Pericardium fibroblast (primary cell): ENCODE measurements around the gene USP24. TPM values are rescaled to one million over a fixed set of nuclear protein-coding genes. Genes with fewer than 3 reads are reported as not detected.

Experiments used
- total RNA-seq: library from RNA; depleted of rRNA; stranded (reverse); fragments of >200 nt; gene quantifications from 2 replicates; pipeline ENCODE4 v1.2.3, GENCODE V29; 2015

The USP24 gene, protein sequence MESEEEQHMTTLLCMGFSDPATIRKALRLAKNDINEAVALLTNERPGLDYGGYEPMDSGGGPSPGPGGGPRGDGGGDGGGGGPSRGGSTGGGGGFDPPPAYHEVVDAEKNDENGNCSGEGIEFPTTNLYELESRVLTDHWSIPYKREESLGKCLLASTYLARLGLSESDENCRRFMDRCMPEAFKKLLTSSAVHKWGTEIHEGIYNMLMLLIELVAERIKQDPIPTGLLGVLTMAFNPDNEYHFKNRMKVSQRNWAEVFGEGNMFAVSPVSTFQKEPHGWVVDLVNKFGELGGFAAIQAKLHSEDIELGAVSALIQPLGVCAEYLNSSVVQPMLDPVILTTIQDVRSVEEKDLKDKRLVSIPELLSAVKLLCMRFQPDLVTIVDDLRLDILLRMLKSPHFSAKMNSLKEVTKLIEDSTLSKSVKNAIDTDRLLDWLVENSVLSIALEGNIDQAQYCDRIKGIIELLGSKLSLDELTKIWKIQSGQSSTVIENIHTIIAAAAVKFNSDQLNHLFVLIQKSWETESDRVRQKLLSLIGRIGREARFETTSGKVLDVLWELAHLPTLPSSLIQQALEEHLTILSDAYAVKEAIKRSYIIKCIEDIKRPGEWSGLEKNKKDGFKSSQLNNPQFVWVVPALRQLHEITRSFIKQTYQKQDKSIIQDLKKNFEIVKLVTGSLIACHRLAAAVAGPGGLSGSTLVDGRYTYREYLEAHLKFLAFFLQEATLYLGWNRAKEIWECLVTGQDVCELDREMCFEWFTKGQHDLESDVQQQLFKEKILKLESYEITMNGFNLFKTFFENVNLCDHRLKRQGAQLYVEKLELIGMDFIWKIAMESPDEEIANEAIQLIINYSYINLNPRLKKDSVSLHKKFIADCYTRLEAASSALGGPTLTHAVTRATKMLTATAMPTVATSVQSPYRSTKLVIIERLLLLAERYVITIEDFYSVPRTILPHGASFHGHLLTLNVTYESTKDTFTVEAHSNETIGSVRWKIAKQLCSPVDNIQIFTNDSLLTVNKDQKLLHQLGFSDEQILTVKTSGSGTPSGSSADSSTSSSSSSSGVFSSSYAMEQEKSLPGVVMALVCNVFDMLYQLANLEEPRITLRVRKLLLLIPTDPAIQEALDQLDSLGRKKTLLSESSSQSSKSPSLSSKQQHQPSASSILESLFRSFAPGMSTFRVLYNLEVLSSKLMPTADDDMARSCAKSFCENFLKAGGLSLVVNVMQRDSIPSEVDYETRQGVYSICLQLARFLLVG (N-terminal part only)
- total RNA-seq: 11.2 and 12.3 TPM in 2 replicates

GRCh38 chr1:55215194-55216021, at the start of gene USP24:
TSS of gene USP24 (minus strand) at chr1:55215364. CDS start at chr1:55215113, 251 bp downstream.

DNA sequence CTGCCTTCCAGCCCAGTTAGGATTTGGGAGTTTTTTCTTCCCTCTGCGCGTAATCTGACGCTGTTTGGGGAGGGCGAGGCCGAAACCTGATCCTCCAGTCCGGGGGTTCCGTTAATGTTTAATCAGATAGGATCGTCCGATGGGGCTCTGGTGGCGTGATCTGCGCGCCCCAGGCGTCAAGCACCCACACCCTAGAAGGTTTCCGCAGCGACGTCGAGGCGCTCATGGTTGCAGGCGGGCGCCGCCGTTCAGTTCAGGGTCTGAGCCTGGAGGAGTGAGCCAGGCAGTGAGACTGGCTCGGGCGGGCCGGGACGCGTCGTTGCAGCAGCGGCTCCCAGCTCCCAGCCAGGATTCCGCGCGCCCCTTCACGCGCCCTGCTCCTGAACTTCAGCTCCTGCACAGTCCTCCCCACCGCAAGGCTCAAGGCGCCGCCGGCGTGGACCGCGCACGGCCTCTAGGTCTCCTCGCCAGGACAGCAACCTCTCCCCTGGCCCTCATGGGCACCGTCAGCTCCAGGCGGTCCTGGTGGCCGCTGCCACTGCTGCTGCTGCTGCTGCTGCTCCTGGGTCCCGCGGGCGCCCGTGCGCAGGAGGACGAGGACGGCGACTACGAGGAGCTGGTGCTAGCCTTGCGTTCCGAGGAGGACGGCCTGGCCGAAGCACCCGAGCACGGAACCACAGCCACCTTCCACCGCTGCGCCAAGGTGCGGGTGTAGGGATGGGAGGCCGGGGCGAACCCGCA, 175.7 kb downstream of the USP24 start, which contains the start of gene PCSK9:
Gene PCSK9 (plus strand): TSS at position 207 of the 741 bp plus-strand sequence. CDS start 290 bp downstream, at position 497.

Other genes with a start within 250 kb of the USP24 start
- gene TMEM61, start 234.7 kb downstream of the USP24 start, total RNA-seq: 1.1 TPM in 1 of 2 replicates, not detected in the other
- gene BSND, start 216.4 kb downstream of the USP24 start, total RNA-seq: not detected in 2 replicates
- 8.9 and 34.5 TPM in 2 replicates for gene PCSK9, start 175.8 kb downstream of the USP24 start, total RNA-seq